Endothelial cell of umbilical vein (primary cell): Measurements from ENCODE around the gene VLDLR.

Source experiments
- CTCF ChIP-seq, 2 donors: IDR thresholded peaks; 1 replicate in 1 of 2; 2 replicates in 1 of 2; pipeline ENCODE4 v1.5.1; 2011; ENCODE audit warnings: low read length in 2 of 2, mild to moderate bottlenecking in 2 of 2, moderate library complexity in 2 of 2, control low read depth in 1 of 2, inconsistent platforms in 1 of 2, low read depth in 1 of 2; ENCODE audit not compliant: insufficient read depth in 1 of 2; ENCODE audit errors: extremely low read depth in 1 of 2
- EZH2 ChIP-seq: IDR thresholded peaks from 2 replicates; pipeline ENCODE4 v1.6.1; 2012; ENCODE audit warnings: borderline replicate concordance, low read depth, mild to moderate bottlenecking, moderate library complexity, low read length, inconsistent platforms; ENCODE audit not compliant: severe bottlenecking
- FOS ChIP-seq: IDR thresholded peaks from 2 replicates; pipeline ENCODE4 v1.6.1; 2011; ENCODE audit warnings: mild to moderate bottlenecking, low read length, moderate library complexity, borderline replicate concordance; ENCODE audit not compliant: insufficient read depth
- GATA2 ChIP-seq: IDR thresholded peaks from 2 replicates; pipeline ENCODE4 v1.7.0; 2011; ENCODE audit warnings: low read depth, mild to moderate bottlenecking, moderate library complexity, mixed read lengths, low read length; ENCODE audit not compliant: insufficient read length, insufficient read depth
- JUN ChIP-seq: IDR thresholded peaks from 2 replicates; pipeline ENCODE4 v1.6.1; 2011; ENCODE audit warnings: borderline replicate concordance, low read depth; ENCODE audit not compliant: insufficient read length, insufficient read depth
- MAX ChIP-seq: IDR thresholded peaks from 2 replicates; pipeline ENCODE4 v1.6.1; 2011; ENCODE audit not compliant: insufficient read depth, insufficient read length
- MYC ChIP-seq: IDR thresholded peaks from one replicate; pipeline ENCODE4 v1.6.1; 2011; ENCODE audit warnings: mild to moderate bottlenecking, low read depth, low read length
- POLR2A ChIP-seq: IDR thresholded peaks from 2 replicates; pipeline ENCODE4 v1.6.1; 2012; ENCODE audit warnings: low read depth, mild to moderate bottlenecking, control low read depth, low read length
- POLR2AphosphoS5 ChIP-seq: IDR thresholded peaks from 2 replicates; pipeline ENCODE4 v1.6.1; 2012; ENCODE audit warnings: low read depth, mild to moderate bottlenecking, control low read depth, low read length, moderate library complexity; ENCODE audit not compliant: insufficient read depth

GRCh38 chr9:2613730-2614271, 7.8 kb upstream of the VLDLR start:
- TF ChIP-seq CTCF (IDR thresholded peaks at IDR 0.05; ENCODE audit: extremely low read depth in 1 of 2, insufficient read depth in 1 of 2, low read depth in 1 of 2, low read length in 2 of 2) = no peak
- no peak for TF ChIP-seq POLR2A
- no peak for TF ChIP-seq POLR2AphosphoS5
- TF ChIP-seq MAX = no peak
- no peak for TF ChIP-seq MYC
- TF ChIP-seq JUN = no peak
- TF ChIP-seq EZH2 = no peak
- no peak for TF ChIP-seq FOS
- TF ChIP-seq GATA2 = no peak
